Activated T-cell treated with anti-CD3 and anti-CD28 coated beads, Interleukin-2, amount 50 U/mL, for 72 hours (primary cell): ENCODE results near the gene MED8. TPM values are rescaled to one million over a fixed set of nuclear protein-coding genes. Genes with fewer than 3 reads are reported as not detected.
"Not testable (repeated sequence)": the region's sequence is repeated elsewhere in the genome, so short reads cannot be mapped to it uniquely, and the experiment has no call there.

Source experiments
- ATAC-seq, 2 donors: fragments of 150-1000 bp; cut with Tn5 transposase; replicated peaks in 1 of 2; 2 replicates each; pipeline ENCODE4 v1.10.0; 2021; ENCODE audit warnings: moderate library complexity in 2 of 2, mild to moderate bottlenecking in 1 of 2
- DNase-seq, 2 donors: peaks; one replicate each; pipeline ENCODE4 v3.0.0; 2021 to 2022; ENCODE audit warnings: mixed read lengths in 1 of 2
- H3K27ac Mint-ChIP-seq: one replicate; pipeline ENCODE4 v1.8.0; 2022; ENCODE audit warnings: mild to moderate bottlenecking, moderate library complexity, mixed read lengths
- H3K27me3 Mint-ChIP-seq: one replicate; pipeline ENCODE4 v1.8.0; 2022; ENCODE audit warnings: low read depth, mixed read lengths
- H3K36me3 Mint-ChIP-seq, 2 donors: one replicate each; pipeline ENCODE4 v1.8.0; 2022; ENCODE audit warnings: mixed read lengths in 2 of 2, mild to moderate bottlenecking in 1 of 2; ENCODE audit not compliant: insufficient read depth in 2 of 2
- H3K4me1 Mint-ChIP-seq: one replicate; pipeline ENCODE4 v1.8.0; 2022; ENCODE audit warnings: low read depth, mixed read lengths
- H3K4me3 Mint-ChIP-seq, 2 donors: one replicate each; pipeline ENCODE4 v1.8.0; 2022; ENCODE audit warnings: mild to moderate bottlenecking in 2 of 2, mixed read lengths in 2 of 2, moderate library complexity in 2 of 2
- H3K9me3 Mint-ChIP-seq, 2 donors: one replicate each; pipeline ENCODE4 v1.8.0; 2022; ENCODE audit warnings: mixed read lengths in 2 of 2
- total RNA-seq, 2 donors: library from RNA; stranded (reverse); gene quantifications; one replicate each; pipeline ENCODE4 v1.2.3, GENCODE V29; 2022

Gene MED8
- total RNA-seq, 2 donors from 2014 or later = 64.2 to 71.1 TPM

DNA sequence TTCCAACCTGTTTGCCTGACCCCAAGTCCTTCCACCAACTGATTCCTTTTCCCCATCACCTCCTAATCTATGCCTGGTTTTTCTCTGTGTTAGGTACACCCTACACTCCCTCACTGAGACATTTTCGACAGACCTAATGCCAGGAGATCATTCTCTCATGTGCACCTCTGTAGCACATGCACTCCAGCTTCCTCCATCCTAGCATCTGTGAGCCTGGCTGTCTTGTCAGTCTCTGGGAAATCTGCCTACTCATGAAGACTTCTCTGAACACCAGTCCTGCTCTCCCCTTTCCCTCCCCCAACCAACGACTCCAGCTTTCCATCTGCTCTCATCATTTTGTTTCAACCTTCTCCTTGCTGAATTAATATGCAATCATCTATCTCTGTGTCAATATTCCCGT, 987 bp downstream of the MED8 start:
- H3K27me3 Mint-ChIP-seq = no peaks in the 10 kb centered on the region
- H3K27ac Mint-ChIP-seq = peak overlapping the region; percentile 99
- H3K4me3 Mint-ChIP-seq = peak overlapping the region; percentile 96 to 99
- peaks cover 14 to 30% of the 10 kb centered on the region in 2 donors for H3K36me3 Mint-ChIP-seq
- H3K4me1 Mint-ChIP-seq = peaks cover 52% of the 10 kb centered on the region
- no peaks in the 10 kb centered on the region for H3K9me3 Mint-ChIP-seq
- no peak for ATAC-seq
- no peak for DNase-seq

DNA sequence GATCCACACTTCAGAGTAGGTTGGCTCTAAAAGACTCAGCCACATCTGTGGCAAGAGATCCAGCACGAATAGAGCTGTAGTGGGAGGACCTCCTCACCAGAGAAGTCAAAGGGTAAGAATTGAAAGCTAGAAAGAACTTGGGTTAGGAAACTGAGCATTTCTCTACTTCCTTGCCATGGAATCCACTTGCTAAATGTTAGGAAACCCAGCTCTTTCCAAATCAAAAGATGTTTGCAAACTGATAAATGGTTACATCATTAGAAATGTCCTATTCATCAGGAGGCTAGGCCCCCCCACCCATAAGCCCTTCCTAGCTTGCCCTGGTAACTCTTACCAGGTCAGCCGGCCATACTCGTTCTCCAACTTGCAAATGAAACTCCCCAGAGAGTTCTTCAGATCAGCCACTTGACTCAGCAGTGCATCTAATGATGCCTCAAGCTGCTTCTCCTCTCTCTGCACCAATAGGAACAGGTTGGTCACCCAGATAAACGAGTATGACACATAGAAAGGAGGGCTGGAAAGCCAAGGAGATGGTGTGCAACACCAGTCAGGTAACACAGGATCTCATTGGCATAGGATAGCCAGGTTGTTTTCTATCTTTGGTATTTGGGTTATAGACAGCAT, 1.5 kb downstream of the MED8 start:
- Mint-ChIP-seq H3K36me3 (peaks cover 14 to 32% of the 10 kb centered on the region in 2 donors), H3K9me3 (no peaks in the 10 kb centered on the region), H3K4me3 (peak overlapping the region; percentile 96 to 99), H3K4me1 (peaks cover 52% of the 10 kb centered on the region), H3K27me3 (no peaks in the 10 kb centered on the region), H3K27ac (peak overlapping the region; percentile 99)
- no peak for ATAC-seq
- no peak for DNase-seq

DNA sequence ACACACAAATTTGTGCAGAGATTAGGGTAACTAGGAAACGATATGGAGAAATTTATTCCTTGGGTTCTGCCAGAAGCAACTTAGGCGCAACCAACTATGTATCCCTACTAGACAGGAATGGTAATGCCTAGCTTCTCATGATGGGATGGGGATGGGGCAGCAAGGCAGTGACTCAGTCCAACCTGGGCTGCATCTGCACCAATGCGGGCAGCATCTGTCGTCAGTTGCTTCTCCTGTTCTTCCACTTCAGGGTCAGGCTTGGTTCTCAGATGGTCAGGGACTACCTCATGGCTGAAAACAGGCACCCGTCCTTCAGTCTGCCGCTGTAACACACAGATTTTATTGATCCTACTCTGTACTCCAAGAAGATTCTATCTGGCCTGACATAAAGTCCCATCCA, 2.9 kb downstream of the MED8 start:
- Mint-ChIP-seq H3K27ac (no peak overlapping the region), H3K36me3 (peaks cover 14 to 35% of the 10 kb centered on the region in 2 donors), H3K27me3 (no peaks in the 10 kb centered on the region), H3K9me3 (no peaks in the 10 kb centered on the region), H3K4me3 (no peak overlapping the region), H3K4me1 (peaks cover 51% of the 10 kb centered on the region)
- ATAC-seq (no peak), DNase-seq (no peak)

DNA sequence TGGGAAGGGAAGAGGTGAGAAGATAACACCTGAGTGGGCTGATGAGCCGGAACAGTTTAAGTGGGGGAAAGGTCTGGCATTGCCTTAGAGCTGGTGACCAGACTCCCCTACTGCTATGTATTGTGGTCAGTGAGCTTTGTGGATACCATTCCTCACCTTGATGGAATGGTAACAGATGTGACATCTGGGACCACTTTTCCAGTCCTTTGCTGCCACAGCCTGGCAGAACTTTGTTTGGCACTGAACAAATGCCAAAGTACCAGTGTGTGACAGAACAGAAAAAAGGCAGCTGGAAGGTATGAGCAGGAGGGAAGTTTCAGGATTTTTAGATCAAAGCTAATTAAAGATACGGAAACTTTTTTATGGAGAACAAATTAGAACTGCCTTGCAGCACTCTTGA, 6.2 kb downstream of the MED8 start:
- H3K27me3 Mint-ChIP-seq = no peaks in the 10 kb centered on the region

DNA sequence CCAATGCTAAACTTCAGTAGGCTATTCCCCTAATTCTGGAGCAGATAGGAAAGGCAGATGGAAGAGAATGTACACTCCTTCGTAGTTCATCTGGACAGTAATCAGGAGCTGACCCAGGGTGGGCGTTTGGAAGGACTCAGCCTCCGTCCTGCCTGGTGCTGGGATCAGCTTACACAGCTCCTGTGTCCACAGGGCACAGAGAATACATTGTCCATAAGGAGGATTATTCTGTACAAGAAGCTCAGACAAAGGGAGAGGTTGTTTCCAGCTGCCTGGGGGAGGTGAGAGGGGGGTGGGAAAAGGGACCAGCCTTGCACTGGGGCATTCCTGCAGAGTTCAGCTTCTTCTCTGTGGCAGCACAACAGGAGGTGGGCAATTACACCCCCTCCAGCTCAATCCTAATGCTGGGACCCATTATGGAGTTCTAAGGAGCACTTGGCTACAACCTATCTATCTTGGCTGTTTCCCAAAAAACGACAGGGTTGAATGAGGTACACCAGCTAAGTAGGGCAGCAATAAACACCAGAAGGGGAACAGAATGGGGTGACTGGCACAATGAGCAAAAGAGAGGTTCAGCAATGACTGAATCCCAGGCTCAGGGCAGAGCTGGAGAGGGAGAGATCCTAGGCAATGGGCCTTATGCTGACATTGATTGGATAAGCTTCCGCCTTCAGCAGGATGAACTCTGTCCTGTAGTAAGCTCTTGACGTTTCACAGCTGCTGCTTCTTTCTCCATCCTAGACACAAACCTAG, 7.4 kb downstream of the MED8 start:
- Mint-ChIP-seq H3K27ac (no peak overlapping the region), H3K27me3 (no peaks in the 10 kb centered on the region), H3K4me3 (no peak overlapping the region), H3K4me1 (peaks cover 17% of the 10 kb centered on the region), H3K9me3 (no peaks in the 10 kb centered on the region), H3K36me3 (peaks cover 8 to 33% of the 10 kb centered on the region in 2 donors)
- ATAC-seq = no peak
- DNase-seq = no peak

More for the DNA sequence above, 6.2 kb downstream of the MED8 start:
- H3K27ac Mint-ChIP-seq = no peak overlapping the region
- peaks cover 8 to 34% of the 10 kb centered on the region in 2 donors for H3K36me3 Mint-ChIP-seq
- H3K9me3 Mint-ChIP-seq = no peaks in the 10 kb centered on the region
- peaks cover 28% of the 10 kb centered on the region for H3K4me1 Mint-ChIP-seq
- no peak for ATAC-seq
- no peak for DNase-seq
- no peak overlapping the region for H3K4me3 Mint-ChIP-seq

DNA sequence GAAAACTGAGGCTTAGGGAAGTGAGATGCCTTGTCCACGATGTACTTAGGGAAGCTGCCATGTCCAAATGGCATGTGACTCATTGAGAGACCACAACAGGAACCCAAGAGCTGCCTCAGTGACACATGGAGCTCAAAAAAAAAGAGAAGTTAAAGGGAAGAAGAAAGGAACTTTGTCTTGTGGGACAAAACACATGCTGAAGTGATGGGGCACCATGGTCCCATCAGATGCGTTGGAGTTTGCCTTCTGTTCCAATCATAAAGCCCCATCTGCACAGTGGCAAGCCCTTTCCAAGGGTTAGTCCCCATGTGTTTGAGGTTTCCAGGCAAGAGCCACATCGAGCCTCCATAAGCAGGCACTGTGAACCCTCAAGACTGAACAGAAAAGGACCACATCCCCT, 8.0 kb downstream of the MED8 start:
- Mint-ChIP-seq H3K27me3 (no peaks in the 10 kb centered on the region), H3K9me3 (no peaks in the 10 kb centered on the region), H3K4me1 (peaks cover 11% of the 10 kb centered on the region), H3K4me3 (no peak overlapping the region), H3K36me3 (peaks cover 6 to 28% of the 10 kb centered on the region in 2 donors), H3K27ac (peak overlapping the region; percentile 55)
- ATAC-seq = no peak
- no peak for DNase-seq

DNA sequence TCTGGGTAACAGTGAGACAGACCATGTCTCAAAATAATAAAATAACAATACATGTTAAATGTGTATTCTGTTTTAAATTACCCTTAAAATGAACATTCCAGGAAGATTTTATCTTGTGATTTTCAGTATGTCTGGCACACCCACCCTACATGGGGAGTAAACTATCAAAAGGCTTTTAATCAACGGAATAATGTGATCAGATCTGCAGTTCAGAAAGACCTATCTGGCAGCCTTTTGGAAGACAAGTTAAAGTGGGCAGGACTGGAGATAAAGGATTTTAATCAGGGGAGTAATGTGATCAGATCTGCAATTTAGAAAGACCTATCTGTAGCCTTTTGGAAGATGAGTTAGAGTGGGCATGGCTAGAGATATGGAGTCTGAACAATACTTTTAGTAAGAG, 10.1 kb downstream of the MED8 start:
- Mint-ChIP-seq H3K27ac (no peak overlapping the region), H3K9me3 (no peaks in the 10 kb centered on the region), H3K4me3 (no peak overlapping the region), H3K27me3 (no peaks in the 10 kb centered on the region), H3K36me3 (peaks cover 0 to 16% of the 10 kb centered on the region in 2 donors), H3K4me1 (peaks cover 16% of the 10 kb centered on the region)
- no peak for ATAC-seq
- no peak for DNase-seq

DNA sequence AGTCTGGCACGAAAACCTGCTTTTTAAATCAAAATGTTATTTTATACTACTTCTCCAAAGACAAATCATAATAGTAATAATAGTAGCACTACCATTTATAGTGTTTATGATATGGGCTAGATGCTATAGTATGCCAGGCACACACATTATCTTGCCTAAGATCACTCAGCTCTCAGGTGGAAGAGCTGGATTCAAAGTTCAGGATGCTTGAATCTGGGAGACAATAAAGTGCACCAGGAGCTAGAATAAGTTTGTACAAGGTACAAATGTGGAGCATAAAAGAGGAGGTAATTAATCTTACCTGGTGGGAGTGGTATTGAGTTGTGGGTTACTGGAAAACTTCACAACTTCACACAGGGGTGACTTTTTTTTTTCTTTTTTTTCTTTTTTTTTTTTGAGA, 11.8 kb downstream of the MED8 start:
- ATAC-seq = no peak
- Mint-ChIP-seq H3K9me3 (no peaks in the 10 kb centered on the region), H3K36me3 (peaks cover 0 to 11% of the 10 kb centered on the region in 2 donors), H3K27ac (no peak overlapping the region), H3K27me3 (no peaks in the 10 kb centered on the region), H3K4me1 (peaks cover 16% of the 10 kb centered on the region), H3K4me3 (no peak overlapping the region)
- DNase-seq = no peak

DNA sequence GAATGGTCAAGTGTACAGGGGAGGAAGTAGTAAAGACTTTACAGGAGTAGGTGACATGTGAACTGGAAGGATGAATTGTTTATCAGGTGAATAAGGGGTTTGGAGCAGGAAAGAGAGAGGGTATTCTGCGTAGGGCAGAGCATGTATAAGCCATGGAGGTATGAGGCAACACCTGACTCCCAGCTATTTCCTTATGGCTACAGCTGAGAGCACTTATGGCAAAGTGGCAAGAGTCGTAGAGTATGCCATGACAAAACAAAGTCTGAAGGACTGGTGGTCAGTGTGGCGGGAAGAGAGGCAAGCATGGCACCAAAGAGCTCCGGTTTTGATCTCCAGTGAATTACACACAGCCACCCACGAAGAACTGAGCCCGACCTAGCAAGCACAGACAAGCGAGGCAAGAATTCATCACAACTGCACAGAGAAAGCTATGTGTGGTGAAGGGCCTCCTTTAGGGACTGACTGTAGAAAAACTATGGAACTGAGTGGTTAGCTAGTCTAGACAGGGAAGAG, 12.8 kb downstream of the MED8 start:
- H3K27ac Mint-ChIP-seq = no peak overlapping the region
- H3K4me3 Mint-ChIP-seq = no peak overlapping the region
- H3K9me3 Mint-ChIP-seq = no peaks in the 10 kb centered on the region
- DNase-seq (no peak), ATAC-seq (no peak)
- H3K4me1 Mint-ChIP-seq = peaks cover 13% of the 10 kb centered on the region
- H3K27me3 Mint-ChIP-seq = no peaks in the 10 kb centered on the region
- H3K36me3 Mint-ChIP-seq = peaks cover 0 to 11% of the 10 kb centered on the region in 2 donors

DNA sequence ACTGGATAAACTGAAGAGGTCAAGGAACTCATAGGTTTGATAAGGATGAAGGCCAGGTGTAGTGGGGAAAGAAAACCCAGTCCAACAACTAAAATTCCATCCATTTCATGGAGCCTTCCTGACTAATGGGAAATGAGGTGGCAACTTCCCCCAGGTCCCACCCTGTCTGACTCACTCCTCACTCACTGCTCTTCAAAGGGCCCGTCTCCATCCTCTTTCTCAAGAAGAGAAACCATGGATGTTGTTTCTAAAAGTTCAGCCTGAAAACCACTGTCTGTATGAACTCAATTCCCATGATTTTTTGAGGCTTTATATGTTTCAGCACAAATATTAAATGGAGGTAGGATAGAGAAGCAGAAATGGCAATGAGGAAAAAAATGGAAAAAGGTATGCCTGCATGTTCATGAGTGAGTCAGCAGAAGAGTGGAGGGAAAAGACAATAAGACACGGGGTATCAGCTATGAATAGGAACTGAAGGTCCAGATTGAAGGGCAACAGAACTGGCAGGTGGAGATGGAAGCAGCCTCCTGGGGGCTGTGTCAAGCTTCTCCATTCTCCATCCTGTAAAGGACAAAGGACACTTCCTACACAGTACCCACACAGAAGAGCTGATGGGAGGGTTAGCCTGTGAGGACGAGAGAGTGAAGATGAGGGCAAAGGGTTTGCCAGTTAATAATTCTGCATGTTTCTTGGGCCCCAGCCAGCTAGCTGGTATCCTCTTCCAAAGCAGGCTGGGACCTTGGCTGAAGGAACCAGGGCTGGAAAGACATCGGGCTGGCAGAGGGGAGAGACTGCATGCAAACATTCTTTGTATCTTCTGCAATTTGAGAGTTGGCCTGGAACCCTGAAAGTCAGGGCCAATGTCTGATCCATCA, 16.3 kb downstream of the MED8 start:
- no peaks in the 10 kb centered on the region for H3K9me3 Mint-ChIP-seq
- no peaks in the 10 kb centered on the region for H3K27me3 Mint-ChIP-seq
- H3K36me3 Mint-ChIP-seq = peaks cover 0 to 1% of the 10 kb centered on the region in 2 donors
- no peak overlapping the region for H3K4me3 Mint-ChIP-seq
- H3K4me1 Mint-ChIP-seq = peaks cover 21% of the 10 kb centered on the region
- H3K27ac Mint-ChIP-seq = no peak overlapping the region
- no peak for DNase-seq
- ATAC-seq = no peak

DNA sequence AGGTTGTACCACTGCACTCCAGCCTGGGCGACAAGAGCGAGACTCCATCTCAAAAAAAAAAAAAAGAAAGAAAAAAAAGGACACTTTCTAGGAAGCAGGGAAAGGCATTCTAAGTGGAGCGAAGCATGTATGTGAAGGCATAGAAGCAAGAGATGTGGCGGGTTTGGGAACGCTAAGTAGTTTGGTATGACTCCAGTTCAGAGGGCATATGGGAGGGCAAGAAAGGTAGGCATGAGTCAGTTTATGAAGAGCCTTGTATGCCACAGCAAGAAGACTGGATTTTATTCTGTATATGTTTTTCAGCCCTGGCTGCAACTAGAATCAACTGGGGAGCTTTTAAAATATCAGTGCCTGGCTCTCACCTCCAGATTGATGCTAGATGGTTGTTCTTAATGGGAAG, 17.4 kb downstream of the MED8 start:
- no peaks in the 10 kb centered on the region for H3K27me3 Mint-ChIP-seq
- DNase-seq (no peak), ATAC-seq (no peak)
- no peak overlapping the region for H3K27ac Mint-ChIP-seq
- H3K9me3 Mint-ChIP-seq = no peaks in the 10 kb centered on the region
- peaks cover 0 to 2% of the 10 kb centered on the region in 2 donors for H3K36me3 Mint-ChIP-seq
- peaks cover 22% of the 10 kb centered on the region for H3K4me1 Mint-ChIP-seq
- no peak overlapping the region for H3K4me3 Mint-ChIP-seq

DNA sequence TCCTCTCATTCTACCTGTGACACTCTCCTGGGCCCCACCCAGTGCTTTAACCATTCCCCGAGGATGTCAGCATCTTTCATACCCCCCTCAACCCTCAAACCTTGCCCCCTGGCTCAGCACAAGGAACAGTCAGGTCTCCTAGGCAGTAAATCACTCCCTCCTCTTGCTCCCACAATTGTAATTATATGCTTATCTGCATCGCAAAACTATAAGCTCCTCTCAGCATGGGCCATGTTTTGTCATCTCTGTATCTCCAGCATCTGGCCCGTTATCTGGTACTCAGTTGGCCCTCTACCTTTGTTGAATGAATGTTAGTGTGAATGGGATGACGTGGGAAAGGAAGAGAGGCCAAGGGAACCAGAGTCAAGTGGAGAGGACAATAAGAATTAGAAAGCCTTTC, 19.0 kb downstream of the MED8 start:
- H3K4me3 Mint-ChIP-seq = no peak overlapping the region
- ATAC-seq (no peak), DNase-seq (no peak)
- H3K9me3 Mint-ChIP-seq = no peaks in the 10 kb centered on the region
- peaks cover 0 to 2% of the 10 kb centered on the region in 2 donors for H3K36me3 Mint-ChIP-seq
- no peak overlapping the region for H3K27ac Mint-ChIP-seq
- no peaks in the 10 kb centered on the region for H3K27me3 Mint-ChIP-seq
- H3K4me1 Mint-ChIP-seq = peaks cover 32% of the 10 kb centered on the region

DNA sequence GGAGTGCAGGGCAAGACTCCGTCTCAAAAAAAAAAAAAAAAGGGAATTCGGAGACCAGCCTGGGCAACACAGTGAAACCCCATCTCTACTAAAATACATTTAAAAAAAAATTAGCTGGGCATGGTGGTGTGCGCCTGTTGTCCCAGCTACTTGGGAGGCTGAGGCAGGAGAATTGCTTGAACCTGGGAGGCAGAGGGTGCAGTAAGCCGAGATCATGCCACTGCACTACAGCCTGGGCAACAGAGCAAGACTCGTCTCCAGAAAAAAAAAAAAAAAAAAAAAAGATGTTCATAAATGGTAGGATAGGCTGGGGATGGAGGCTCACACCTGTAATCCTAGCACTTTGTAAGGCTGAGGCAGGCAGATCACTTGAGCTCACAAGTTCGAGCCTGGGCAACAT, 19.8 kb downstream of the MED8 start:
- H3K27ac Mint-ChIP-seq, H3K9me3 Mint-ChIP-seq, H3K36me3 Mint-ChIP-seq, DNase-seq, H3K4me3 Mint-ChIP-seq, ATAC-seq, H3K27me3 Mint-ChIP-seq: not testable (repeated sequence)
- peaks cover 36% of the 10 kb centered on the region for H3K4me1 Mint-ChIP-seq
